Fibroblast of villous mesenchyme (primary cell): ENCODE data around the gene PLCB3. TPM values are rescaled to one million over a fixed set of nuclear protein-coding genes. Genes with fewer than 3 reads are reported as not detected.
"Not testable (repeated sequence)": the region's sequence is repeated elsewhere in the genome, so short reads cannot be mapped to it uniquely, and the experiment has no call there.

Experiments used
- DNase-seq: peaks from one replicate; pipeline ENCODE4 v3.0.0-alpha.2; 2010; ENCODE audit warnings: low read depth
- H3K4me3 ChIP-seq: 2 replicates; pipeline ENCODE4 v1.5.1; 2011; ENCODE audit warnings: low read depth, mild to moderate bottlenecking, low read length
- total RNA-seq: library from RNA; depleted of rRNA; stranded (reverse); fragments of >200 nt; gene quantifications from 2 replicates; pipeline ENCODE4 v1.2.3, GENCODE V29; 2012
- TF ChIP-seq, protein P1 (sequence below): IDR thresholded peaks from 2 replicates; pipeline ENCODE4 v1.5.1; 2012; ENCODE audit warnings: low read depth, mild to moderate bottlenecking, low read length; ENCODE audit not compliant: insufficient read depth

PLCB3 gene
- total RNA-seq, 1 donor: 66.5 TPM

DNA sequence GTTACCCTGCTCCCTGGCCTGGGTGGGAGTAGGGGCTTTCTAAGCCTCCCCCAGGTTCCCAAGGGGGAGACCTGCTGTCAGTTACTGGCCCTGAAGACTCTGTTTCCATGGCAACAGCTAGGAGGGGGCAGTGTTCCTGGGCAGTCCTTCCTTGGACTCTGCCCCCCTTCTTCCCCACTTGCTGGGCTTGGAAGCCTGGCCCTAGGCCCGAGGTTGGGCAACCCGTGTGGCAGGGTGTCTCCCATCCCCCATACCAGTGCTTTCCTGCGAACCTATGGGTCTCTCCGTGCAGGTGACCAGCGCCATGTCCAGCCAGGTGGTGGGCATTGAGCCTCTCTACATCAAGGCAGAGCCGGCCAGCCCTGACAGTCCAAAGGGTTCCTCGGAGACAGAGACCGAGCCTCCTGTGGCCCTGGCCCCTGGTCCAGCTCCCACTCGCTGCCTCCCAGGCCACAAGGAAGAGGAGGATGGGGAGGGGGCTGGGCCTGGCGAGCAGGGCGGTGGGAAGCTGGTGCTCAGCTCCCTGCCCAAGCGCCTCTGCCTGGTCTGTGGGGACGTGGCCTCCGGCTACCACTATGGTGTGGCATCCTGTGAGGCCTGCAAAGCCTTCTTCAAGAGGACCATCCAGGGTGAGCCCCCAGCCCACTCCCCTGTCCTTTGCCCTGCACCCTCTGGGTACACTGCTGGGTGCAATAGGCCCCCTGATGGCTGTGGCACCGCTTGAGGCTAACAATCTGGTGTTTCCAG lies 55.7 kb downstream of the PLCB3 start:
- TF ChIP-seq, protein P1, sequence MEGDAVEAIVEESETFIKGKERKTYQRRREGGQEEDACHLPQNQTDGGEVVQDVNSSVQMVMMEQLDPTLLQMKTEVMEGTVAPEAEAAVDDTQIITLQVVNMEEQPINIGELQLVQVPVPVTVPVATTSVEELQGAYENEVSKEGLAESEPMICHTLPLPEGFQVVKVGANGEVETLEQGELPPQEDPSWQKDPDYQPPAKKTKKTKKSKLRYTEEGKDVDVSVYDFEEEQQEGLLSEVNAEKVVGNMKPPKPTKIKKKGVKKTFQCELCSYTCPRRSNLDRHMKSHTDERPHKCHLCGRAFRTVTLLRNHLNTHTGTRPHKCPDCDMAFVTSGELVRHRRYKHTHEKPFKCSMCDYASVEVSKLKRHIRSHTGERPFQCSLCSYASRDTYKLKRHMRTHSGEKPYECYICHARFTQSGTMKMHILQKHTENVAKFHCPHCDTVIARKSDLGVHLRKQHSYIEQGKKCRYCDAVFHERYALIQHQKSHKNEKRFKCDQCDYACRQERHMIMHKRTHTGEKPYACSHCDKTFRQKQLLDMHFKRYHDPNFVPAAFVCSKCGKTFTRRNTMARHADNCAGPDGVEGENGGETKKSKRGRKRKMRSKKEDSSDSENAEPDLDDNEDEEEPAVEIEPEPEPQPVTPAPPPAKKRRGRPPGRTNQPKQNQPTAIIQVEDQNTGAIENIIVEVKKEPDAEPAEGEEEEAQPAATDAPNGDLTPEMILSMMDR: no peak
- DNase-seq: peak; percentile 14
- H3K4me3 ChIP-seq: peak overlapping the region; percentile 77

DNA sequence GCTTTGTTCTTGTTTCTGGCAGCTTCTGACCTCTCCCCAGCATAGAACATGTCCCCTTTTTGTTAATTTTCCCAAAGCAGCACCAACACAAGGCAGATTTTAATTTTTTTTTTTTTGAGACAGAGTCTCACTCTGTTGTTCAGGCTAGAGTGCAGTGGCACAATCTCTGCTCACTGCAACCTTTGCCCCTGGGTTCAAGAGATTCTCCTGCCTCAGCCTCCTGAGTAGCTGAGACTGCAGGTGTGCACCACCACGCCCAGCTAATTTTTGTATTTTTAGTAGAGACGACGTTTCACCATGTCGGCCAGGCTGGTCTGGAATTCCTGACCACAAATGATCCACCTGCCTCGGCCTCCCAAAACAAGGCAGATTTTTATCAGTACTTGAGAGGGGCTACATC lies 56.5 kb downstream of the PLCB3 start:
- not testable (repeated sequence) for DNase-seq, H3K4me3 ChIP-seq

DNA sequence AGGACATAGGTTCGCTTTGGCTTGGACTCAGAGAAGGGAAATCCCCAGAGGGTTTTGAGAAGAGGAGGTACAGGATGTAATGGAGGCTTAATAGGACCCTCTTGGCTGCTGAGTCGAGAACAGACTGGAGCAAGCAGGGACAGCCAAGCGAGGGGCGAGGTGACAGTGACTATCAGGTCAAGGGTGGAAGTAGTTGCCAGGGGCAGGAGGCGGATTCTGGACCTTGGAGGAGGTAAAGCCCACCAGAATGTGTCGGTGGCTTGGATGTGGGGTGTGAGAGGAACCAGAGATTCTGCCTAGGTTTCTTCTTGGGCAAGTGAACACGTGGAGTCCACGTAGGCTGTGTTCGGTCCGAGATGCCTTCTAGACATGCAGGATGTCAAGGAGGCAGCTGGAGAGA lies 61.6 kb downstream of the PLCB3 start:
- H3K4me3 ChIP-seq: no peak overlapping the region
- no peak for DNase-seq
- TF ChIP-seq, protein P1: no peak

DNA sequence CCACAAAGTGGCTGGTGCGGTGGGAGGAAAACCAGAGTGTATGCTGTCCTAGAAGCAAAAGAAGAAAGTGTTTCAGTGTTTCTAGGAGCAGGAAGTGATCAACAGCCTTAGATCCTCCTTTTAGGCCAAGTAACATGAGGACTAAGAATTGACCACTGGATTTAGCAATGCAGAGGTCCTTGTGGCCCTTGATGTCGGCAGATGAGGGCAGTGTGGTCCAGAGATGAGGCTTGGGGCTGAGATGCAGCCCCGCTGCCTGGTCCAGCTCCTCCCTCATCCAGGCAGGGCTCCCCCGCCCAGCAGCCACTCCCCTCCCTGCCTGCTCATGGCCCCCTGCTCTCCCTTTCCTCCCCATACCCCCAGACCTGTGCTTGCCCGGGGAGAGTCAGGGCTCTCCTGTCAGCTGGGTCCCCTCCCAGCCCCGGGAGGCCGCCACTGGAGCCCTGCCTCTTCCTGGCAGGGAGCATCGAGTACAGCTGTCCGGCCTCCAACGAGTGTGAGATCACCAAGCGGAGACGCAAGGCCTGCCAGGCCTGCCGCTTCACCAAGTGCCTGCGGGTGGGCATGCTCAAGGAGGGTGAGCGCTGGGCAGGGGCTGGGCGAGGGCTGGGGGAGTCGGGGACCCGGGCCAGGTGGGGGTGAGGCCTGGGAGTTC lies 62.3 kb downstream of the PLCB3 start:
- TF ChIP-seq, protein P1: no peak
- DNase-seq: no peak
- no peak overlapping the region for H3K4me3 ChIP-seq

DNA sequence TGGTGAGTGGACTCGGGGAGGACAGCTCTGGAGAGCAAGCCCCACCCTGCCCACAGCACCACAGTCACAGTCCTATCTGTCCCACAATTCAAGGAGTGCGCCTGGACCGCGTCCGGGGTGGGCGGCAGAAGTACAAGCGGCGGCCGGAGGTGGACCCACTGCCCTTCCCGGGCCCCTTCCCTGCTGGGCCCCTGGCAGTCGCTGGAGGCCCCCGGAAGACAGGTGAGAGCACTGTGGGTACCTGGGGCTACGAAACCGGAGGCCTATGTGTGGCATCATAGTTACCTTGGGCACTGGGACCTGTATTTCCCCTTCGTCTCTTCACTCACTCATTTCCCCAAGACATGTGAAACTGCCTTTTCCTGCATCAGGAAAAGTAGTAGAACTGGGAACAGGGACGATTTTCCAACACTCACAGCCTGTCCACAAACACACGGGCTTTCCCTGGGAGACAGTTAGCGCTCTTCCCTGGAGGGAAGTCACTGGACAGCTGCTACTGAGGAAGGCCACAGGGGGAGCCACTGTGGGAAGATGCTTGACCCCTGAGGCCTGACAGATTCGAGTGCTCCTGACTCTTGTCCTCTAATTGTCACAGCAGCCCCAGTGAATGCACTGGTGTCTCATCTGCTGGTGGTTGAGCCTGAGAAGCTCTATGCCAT lies 62.9 kb downstream of the PLCB3 start:
- H3K4me3 ChIP-seq: no peak overlapping the region
- TF ChIP-seq, protein P1: peak; percentile 38
- no peak for DNase-seq

DNA sequence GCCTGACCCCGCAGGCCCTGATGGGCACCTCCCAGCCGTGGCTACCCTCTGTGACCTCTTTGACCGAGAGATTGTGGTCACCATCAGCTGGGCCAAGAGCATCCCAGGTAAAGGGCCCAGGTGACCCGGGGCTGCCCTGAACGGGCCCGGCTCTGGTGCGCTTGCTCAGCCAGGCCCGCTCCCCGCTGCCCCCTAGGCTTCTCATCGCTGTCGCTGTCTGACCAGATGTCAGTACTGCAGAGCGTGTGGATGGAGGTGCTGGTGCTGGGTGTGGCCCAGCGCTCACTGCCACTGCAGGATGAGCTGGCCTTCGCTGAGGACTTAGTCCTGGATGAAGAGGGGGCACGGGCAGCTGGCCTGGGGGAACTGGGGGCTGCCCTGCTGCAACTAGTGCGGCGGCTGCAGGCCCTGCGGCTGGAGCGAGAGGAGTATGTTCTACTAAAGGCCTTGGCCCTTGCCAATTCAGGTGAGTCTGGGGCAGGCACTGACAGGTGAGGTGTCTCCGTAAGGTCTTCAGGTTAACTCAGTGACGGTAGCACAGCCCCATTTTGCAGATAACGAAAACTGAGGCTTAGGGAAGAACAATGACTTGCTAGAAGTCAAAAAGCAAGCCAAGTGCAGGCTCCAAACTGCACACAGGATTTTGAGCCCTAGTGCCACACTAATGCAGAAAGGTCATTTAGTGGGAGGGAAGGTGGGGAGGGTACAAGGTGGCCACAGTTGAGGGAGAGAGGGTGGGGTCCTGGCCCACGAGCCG lies 63.7 kb downstream of the PLCB3 start:
- TF ChIP-seq, protein P1: no peak
- no peak for DNase-seq

DNA sequence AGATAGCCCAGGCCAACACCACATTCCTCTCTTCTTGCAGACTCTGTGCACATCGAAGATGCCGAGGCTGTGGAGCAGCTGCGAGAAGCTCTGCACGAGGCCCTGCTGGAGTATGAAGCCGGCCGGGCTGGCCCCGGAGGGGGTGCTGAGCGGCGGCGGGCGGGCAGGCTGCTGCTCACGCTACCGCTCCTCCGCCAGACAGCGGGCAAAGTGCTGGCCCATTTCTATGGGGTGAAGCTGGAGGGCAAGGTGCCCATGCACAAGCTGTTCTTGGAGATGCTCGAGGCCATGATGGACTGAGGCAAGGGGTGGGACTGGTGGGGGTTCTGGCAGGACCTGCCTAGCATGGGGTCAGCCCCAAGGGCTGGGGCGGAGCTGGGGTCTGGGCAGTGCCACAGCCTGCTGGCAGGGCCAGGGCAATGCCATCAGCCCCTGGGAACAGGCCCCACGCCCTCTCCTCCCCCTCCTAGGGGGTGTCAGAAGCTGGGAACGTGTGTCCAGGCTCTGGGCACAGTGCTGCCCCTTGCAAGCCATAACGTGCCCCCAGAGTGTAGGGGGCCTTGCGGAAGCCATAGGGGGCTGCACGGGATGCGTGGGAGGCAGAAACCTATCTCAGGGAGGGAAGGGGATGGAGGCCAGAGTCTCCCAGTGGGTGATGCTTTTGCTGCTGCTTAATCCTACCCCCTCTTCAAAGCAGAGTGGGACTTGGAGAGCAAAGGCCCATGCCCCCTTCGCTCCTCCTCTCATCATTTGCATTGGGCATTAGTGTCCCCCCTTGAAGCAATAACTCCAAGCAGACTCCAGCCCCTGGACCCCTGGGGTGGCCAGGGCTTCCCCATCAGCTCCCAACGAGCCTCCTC lies 64.6 kb downstream of the PLCB3 start:
- DNase-seq: not testable (repeated sequence)

More for the DNA sequence above, 63.7 kb downstream of the PLCB3 start:
- no peak overlapping the region for H3K4me3 ChIP-seq

More for the DNA sequence above, 64.6 kb downstream of the PLCB3 start:
- not testable (repeated sequence) for H3K4me3 ChIP-seq
